Measurements from ENCODE around the gene ANKRD42.

ANKRD42 gene

DNA sequence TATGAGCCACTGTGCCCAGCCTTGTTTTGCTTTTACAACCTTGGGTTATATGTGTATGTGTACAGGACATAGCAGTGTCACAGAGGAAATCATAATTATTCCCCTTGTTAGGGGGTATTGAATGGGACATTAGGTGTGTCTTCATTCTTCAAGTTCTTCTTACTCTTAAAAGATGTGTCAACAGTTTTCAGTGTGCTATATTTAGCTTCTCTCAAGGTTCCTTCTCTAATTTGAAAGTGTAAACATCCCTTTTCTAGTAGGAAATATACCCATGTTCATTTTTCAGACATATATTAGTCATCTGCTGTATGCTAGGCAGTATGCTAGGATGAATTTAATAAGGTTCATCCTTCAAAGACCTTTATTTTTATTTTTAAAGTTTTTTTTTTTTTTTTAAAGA is 19.5 kb upstream of the ANKRD42 start:
- peak; percentile 27 to 66 for DNase-seq

DNA sequence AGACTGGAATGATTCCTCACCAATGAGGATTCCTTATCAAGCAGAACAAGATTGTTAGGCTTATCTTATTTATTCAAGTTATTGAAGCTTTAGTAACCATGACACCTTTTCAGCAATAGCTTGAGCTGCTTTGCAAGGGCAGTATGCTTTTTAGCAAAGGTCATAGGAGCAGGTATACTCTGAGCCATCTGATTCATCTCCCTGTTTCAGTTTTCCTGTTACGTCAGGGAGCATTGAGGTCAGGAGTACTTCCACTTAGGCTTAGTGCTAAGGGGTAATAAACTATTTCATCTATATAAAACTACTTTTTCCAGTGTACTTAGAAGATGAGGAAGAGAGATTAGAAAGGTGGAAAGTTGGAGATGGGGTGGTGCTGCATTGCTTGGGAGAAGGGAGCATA is 17.7 kb upstream of the ANKRD42 start:
- DNase-seq: no peak

DNA sequence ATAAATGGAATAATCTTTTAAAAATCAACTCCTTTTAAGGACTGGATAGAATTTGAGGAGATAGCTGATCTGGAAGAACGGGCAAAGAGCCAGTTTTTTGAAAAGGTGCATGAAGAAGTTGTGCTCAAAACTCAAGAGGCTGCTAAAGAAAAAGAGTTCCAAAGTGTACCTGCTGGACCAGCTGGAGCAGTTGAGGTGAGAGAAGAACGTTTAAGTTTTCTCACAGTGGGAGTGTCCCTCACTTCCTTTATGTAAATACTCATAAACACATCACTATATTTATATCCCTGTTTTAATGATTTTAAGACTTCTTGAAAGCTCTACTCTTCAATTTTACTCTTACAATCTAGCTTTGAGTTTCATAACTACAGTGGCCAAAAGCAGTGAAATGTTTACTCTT is 11.7 kb upstream of the ANKRD42 start:
- DNase-seq: no peak

DNA sequence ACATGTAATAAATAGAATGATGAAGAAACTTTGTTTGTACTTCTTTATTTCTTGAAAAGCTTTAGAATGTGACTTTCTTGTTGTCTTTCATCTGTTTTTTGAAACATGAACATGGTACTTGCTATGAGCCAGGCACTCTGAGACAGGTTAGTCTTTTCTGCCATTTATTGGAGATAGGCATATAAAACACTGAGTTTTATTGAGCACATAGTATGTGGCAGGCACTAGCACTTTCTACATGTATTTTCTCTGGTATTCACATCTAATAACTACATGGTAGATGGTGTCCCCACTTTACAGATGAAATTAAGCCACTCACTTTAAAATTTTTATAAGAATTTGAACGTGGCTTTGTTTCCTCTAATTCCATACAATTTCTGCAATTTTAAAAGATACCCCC is 7.7 kb upstream of the ANKRD42 start:
- no peak for DNase-seq

DNA sequence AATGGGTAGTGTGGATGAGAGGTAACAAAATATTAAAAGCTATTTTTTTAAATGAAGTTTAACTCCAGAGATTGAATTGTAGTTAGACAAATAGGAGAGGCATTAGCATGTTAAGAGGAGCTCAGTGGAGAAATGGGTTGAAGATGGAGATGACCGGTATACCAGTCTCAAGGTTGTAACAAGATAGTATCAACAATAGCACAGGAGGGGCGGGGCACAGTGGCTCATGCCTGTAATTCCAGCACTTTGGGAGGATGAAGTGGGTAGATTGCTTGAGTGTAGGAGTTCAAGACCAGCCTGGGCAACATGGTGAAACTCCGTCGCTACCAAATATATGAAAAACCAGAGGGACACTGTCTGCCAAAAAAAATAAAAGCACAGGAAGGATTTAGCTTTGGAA is 6.0 kb upstream of the ANKRD42 start:
- no peak for DNase-seq

DNA sequence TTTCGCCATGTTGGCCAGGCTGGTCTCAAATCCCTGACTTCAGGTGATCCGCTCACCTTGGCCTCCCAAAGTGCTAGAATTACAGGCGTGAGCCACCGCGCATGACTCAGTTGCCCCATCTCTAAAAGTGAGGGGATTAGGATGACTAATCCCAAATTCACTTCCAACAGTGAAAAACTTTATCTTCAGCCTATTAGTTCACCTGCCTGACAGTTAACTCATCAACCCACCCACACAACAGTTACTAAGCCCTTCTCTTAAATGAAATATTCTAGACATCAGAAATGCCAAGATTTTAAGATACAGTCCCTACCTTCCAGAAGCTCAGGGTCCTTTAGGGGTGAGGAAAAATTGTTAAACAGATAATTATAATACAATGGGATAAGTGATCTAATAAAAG is 2.0 kb upstream of the ANKRD42 start:
- DNase-seq: no peak

DNA sequence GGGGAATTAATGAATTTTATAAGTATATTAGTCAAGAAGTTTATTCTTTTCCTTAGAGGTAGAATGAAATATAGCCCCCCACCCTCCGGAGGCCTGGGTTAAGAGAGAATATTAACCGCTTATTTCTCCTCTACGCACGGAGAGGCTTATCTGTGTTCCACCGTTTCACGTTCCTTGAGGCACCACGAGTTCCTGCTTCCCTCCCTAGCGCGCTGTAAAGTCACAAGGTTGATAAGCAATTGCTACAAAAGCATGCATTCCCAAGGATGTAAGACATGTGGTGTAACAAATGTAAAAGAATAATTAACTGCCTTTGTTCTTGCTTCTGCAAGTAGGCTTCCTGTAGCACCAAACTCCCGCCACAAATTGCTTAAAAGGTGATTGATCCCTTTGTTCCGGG is 1.5 kb upstream of the ANKRD42 start:
- DNase-seq: no peak

DNA sequence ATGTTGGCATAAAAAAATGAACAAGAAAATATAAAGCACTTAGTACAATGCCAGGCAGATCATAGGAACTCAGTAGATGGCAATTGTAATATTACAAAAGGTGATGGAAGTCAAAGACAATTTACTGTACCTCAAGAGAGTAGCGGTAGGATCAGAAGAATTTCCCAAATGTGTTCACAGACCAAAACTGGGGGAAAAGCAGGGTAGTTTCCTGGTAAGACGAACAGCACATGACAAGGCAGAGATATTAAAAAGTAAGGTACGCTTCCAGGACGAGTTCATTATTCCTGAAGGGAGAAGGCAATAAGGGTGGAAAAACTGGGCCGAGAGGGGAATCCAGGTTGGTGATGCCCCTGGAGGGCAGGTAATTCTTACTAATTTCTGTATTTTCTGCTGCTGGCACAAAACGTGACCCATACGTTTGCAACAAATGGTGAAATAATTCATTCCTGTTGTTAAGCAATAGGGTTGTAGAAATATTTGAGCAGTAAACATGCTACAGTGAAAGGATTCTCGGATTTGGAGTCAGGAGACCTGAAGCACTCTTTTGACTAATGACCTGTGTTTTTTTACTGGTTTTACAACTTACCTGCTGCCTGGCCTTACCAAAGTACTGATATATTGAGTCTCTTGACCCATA is 786 bp upstream of the ANKRD42 start:
- DNase-seq: peak in 1 of 2 donors; percentile 25

DNA sequence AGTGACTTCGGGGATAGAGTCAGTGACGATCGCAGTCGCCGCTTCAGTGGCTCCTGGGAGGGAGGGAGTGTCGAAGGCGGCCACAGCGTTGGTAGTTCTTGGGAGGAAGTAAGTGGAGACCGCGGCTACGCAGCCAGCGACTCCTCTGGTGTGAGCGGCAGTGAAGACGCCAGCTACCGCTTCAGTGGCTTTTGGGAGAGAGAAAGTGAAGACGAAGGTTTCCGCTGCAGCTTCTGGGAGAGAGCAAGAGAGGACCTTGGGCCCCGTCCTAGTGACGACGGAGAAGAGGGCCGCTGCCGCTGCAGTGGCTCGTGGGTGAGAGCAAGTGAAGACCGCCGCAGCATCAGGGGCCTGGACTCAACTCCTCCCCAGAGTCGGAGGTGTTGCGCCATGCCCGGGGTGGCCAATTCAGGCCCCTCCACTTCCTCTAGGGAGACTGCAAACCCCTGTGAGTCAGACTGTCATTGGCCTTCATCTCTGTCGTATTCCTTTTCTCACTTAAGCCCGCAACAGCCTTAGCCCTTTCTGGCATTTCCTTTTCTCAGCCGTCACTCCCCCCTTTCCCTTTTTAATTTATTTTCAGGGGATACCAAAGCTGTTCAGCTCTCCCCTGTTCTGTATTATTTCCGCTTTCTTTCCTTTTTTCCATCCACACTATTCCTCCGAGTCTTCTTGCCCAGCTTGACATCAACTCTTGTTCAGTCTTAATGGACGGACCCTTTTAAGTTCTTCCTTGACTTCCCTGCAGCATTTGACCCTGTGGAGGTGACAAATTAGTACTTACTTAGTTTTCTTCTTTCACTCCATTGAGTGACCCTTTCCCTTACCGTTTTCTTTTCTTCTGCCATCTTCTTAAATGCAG is 1.0 kb downstream of the ANKRD42 start:
- DNase-seq: peak; percentile 80 to 82

DNA sequence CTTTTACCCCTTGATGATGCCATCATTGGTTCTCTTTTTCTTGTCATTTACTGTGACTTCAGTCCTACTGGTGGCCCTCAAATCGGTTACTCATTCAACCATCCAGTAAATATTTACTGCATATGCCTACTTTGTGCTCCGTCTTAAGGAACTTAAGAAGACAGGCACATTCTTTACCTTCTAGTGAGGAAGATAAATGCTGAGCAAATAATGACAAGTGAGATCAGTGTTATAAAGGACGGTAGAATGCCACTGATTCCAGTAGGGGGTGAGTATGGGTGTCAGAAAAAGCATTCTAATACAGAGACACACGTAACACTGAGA is 1.6 kb downstream of the ANKRD42 start:
- DNase-seq: peak; percentile 22 to 41

DNA sequence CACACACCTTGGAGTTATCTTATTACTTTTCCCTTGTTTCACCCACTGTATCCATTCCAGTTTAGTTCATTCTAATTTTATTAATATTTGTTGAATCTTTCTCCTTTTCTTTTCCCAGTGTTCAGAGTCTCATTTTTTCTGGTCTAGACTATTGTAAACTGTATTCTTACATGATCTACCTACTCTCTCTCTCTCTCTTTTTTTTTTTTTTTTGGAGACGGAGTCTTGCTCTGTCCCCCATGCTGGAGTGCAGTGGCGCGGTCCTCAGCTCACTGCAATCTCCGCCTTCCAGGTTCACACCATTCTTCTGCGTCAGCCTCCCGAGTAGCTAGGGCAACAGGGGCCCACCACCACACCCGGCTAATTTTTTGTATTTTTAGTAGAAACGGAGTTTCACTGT is 2.1 kb downstream of the ANKRD42 start:
- DNase-seq: no peak

DNA sequence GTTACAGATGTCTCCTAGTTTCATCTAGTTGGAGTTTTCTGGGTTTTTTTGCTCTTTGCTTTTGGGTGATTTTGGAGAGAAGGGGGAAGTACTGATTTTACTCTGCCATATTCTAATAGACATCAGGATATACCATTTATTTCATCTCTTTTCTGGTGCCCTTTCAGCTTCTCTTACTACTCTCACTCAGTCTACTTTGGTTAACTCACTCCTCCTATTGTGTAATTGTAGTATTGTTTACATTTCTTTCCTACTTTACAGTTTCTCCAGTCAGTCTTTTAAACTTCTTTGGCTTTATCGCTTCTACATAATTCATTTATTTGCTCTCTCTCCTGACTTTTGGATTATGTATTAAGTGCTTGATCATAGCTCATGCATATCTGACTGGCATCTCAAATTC is 6.5 kb downstream of the ANKRD42 start:
- DNase-seq: no peak

DNA sequence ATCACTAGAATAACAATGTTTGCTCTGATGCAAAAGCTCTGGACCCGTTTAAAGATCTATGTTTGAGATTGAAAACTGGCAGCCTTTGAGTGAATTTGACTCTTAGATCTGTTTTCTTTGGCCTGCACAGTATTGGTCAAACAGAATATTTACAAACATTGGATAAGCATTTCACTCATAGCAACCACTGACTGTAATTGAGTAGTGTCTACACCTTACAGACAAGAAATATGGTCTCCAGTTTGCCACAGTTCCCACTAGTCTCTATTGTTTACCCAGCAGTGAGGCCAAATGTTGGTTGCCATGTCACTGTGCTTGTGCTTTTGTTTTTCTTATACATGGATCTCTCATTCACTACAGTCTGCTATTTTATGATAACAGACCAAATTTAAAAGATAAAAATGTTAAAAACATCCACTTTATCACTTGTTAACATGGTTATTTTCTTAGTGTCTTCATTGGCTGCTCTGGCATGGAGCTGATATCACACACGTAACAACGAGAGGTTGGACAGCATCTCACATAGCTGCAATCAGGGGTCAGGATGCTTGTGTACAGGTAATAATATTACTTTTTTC is 12.2 kb downstream of the ANKRD42 start:
- no peak for DNase-seq

DNA sequence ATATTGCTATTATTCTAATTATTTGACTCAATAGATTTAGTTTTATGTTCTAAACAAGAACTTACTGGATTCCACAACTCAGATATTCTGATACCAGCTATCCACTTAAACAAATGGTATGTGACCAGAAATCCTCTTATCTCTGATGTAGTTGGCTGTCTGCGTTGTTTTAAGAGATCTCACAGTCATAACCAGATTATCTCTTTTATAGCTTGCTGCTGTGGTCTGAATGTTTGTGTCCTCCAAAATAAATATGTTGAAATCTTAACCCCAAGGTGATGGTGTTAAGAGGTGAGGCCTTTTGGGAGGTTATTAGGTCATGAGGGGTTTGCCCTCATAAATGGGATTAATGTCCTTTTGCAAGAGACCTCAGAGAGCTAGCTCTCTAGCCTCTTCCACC is 12.7 kb downstream of the ANKRD42 start:
- no peak for DNase-seq

DNA sequence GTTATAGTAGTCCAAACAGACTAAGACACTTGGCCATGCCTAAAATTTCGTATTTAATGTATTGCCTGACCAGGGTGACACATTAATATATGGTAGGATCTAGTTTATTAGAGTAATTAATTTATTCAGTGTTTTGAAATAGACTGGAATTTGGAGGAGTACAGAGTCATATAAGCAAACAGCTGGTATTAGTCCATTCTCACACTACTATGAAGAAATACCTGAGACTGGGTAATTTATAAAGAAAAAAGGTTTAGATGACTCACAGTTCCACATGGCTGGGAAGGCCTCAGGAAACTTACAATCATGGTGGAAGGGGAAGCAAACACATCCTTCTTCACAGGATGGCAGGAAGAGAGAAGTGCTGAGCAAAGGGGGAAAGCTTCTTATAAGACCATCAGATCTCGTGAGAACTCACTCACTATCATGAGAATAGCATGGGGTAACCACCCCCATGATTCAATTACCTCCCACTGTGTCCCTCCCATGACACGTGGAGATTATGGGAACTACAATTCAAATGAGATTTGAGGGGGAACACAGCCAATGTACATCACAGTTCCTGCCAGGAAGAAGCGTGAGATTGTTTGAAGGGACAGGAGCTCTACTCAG is 13.4 kb downstream of the ANKRD42 start:
- DNase-seq: peak; percentile 14 to 28

DNA sequence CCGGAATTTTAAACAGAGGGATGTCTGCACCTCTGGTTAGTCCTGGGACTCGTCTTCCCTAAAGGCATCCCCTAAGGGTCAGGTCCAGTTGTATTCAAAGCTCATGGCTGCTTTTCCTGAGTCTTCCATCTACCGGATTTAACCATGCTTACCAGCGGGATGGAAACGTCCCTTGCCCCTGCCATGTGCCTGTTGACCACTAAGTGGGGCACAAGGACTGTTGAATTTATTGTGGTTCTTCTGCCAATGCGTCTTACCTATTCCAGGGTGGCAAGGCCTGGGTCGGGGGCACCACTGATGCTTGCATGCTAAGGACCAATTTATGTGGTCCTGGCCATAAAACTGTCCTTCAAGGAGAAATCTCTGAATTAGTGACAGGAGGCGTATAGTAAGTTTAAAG is 25.6 kb downstream of the ANKRD42 start:
- no peak for DNase-seq

DNA sequence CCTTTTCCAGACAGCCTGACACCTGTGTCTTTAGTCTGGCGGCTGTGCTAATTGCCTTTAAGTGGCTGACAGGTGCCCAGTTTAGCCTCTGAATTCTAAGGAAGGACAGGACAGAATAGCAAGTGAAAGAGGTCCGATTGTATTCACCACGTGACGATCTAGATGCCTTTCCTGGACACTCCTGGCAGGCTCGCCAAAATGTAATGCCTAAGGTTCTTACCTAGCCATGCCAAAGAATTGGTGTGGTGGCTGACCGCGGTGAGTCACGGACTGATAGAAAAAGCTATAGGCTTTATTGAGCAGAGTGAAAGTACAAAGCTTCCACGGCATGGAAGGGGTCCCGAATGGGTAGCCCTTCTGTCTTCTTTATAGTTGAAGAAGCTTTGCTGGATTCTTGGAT is 26.7 kb downstream of the ANKRD42 start:
- DNase-seq: no peak

DNA sequence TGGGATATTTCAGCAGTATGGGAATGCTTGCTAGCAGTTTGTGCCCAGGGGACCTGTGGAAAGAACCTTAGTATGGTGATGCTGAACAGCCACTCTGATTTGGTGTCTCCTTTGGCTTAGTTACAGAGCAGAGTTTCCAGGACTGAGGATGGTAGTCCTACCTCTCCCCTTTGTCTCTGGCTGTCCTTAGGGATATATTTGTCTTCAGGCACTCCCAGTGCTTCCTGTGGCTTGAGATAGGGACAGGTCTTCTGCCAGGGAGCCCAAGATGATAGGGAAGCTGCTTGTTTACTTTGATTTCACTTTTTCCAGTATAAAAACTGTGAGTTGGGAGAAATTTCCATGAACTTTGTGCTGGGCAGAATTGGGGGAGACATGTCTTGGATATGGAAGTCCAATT is 28.2 kb downstream of the ANKRD42 start:
- DNase-seq: no peak

DNA sequence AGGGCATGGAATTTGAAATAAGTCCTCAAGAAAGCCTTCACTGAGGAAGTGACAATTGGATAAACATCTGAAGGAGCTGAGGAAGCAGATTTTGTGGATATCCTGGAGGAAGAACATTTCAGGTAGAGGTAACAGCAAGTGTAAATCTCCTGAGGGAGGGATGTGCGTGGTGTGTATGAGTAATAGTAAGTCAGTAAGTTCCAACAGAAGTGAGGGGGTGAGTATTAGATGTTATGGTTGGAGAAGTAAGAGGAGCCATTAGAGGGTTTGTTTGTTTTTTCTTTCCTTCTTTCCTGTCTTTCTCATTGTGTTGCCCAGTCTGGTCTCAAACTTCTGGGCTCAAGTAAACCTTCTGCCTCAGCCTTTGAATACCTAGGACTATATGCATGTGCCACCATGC is 29.0 kb downstream of the ANKRD42 start:
- no peak for DNase-seq

DNA sequence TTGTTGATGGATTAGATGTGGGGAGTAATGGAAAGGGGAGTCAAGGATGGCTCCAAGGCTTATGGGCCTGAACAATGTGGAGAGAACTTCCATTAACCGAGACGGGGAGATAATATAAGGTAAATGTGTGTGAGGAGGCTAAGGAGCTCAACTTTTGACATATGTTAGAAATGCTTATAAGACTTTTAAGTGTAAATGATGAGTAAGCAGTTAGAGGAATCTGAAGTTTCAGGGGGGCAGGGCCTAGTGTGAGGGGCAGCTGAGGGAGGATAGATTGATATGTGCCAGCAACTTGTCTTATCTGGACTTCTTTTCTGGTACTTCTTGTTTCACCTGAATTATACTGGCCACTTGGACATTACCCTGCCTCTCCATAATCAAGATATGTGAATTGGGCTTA is 29.9 kb downstream of the ANKRD42 start:
- DNase-seq: no peak

DNA sequence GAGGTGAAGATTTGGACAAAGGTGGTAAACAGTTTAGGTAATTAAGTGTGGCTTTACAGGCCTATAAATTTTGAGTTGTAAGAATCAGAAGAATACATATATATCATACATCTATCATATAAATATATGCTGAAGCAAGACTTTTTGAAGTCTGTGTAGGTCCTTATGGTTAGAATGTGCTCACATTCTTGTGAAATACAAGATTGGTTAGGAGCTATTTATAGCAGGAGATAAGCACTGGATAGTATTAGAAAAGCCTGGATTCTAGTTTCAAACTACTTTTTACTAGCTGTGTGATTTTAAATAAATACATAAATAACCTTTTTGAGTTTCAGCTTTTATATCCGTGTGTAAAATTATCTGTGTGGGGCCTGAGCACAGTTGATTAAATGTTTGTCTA is 42.3 kb downstream of the ANKRD42 start:
- DNase-seq: no peak

DNA sequence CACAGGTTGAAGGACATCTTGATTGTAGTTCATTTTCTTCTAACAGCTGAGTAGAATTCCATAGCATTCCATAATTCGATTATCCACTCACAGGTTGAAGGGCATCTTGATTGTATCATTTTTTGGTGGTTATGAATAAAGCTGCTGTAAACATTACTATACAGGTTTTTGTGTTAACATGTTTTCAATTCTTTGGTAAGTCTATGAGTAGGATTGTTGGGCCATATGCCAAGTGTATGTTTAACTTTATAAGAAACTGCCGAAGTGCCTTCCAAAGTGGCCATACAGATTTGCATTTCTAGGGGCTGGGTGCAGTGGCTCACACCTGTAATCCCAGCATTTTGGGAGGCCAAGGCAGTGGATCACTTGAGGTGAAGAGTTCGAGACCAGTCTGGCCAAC is 44.6 kb downstream of the ANKRD42 start:
- DNase-seq: no peak

DNA sequence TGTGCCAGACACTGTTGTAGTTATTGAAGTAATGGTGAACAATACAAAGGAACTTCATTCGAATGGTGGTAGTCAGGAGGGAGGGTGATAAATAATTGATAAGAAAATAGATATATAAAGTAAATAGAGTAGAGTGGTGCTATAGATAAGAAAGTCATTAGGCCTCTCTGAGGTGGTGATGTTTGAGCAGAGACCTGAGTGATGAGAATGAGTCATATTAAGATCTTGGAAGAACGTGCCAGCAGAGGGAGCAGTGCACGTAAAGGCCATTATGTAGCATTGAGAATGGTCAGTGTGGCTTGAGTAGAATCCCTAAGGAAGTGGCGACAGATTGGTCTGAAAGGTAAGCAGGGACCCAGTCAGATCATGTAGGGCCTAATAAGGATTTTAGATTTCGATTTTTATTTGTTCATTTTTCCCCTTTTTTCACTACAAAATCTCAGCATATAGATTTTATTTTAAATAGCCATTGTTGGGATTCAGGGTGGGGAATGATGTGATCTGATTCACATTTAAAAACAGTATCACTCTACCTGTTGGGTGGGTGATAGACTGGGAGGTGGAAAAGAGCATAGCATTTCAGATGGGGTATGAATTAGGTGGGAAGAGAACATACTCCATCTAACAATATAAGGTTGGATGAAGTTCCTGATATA is 47.9 kb downstream of the ANKRD42 start:
- peak; percentile 43 to 56 for DNase-seq
